Esophagus squamous epithelium (tissue), 5 donors: ENCODE measurements around the gene NTSR2. TPM values are rescaled to one million over a fixed set of nuclear protein-coding genes. Genes with fewer than 3 reads are reported as not detected.

Experiments used
- DNase-seq: peaks from one replicate; lab custom pipeline; 2025; lab: John Stamatoyannopoulos, UW
- H3K27ac ChIP-seq, 4 donors: fragments of 200-600 bp; sonication (generic); one replicate each; pipeline ENCODE4 v1.5.1; 2016 to 2019; ENCODE audit warnings: mild to moderate bottlenecking in 1 of 4
- H3K27me3 ChIP-seq, 4 donors: fragments of 200-600 bp; sonication (generic); 1 replicate in 3 of 4; 2 replicates in 1 of 4; pipeline versions ENCODE4 v1.5.1 to v1.6.0; 2017 to 2021; ENCODE audit warnings: antibody characterized with exemption in 1 of 4
- H3K36me3 ChIP-seq, 3 donors: fragments of 200-600 bp; sonication (generic); one replicate each; pipeline ENCODE4 v1.5.1; 2016 to 2019
- H3K4me1 ChIP-seq, 3 donors: fragments of 200-600 bp; sonication (generic); one replicate each; pipeline ENCODE4 v1.5.1; 2017 to 2019
- H3K4me3 ChIP-seq, 4 donors: fragments of 200-600 bp; sonication (generic); 1 replicate in 3 of 4; 2 replicates in 1 of 4; pipeline ENCODE4 v1.5.1; 2016 to 2019; ENCODE audit warnings: mild to moderate bottlenecking in 2 of 4, moderate library complexity in 1 of 4
- H3K9me3 ChIP-seq, 3 donors: fragments of 200-600 bp; sonication (generic); one replicate each; pipeline ENCODE4 v1.5.1; 2016 to 2019
- POLR2A ChIP-seq, 4 donors: fragments of 450-650 bp; IDR thresholded peaks; one replicate each; pipeline ENCODE4 v1.6.1; 2017; ENCODE audit warnings: antibody characterized with exemption in 4 of 4, mild to moderate bottlenecking in 4 of 4, moderate library complexity in 3 of 4
- WGBS, 2 donors: methylation state at CpG; one replicate each; pipeline ENCODE4 v1.1.5; 2018; 5-methylcytosine and 5-hydroxymethylcytosine counted together
- intact Hi-C: fragments of 100-400 bp; cut with DNase I; formaldehyde crosslinking; loops from one replicate; pipeline ENCODE4 v1.15.0; 2022
- total RNA-seq, 4 donors: library from RNA; depleted of rRNA; stranded (reverse); fragments of >200 nt; gene quantifications; one replicate each; pipeline ENCODE4 v1.1.0, GENCODE V29; 2016
- TF ChIP-seq, protein P1 (sequence below), 6 experiments: fragments of 450-650 bp in 4 of 6; fragments of 200-600 bp in 2 of 6; sonication (generic) in 2 of 6; IDR thresholded peaks; one replicate each; pipeline ENCODE4 v1.5.1; 2016 to 2019; ENCODE audit warnings: antibody characterized with exemption in 6 of 6, mild to moderate bottlenecking in 4 of 6, moderate library complexity in 4 of 6
- donor health status: DM: yes; HTN: yes; CAD: no.

The NTSR2 gene
- total RNA-seq, 4 donors from 2014 or later = not detected

DNA sequence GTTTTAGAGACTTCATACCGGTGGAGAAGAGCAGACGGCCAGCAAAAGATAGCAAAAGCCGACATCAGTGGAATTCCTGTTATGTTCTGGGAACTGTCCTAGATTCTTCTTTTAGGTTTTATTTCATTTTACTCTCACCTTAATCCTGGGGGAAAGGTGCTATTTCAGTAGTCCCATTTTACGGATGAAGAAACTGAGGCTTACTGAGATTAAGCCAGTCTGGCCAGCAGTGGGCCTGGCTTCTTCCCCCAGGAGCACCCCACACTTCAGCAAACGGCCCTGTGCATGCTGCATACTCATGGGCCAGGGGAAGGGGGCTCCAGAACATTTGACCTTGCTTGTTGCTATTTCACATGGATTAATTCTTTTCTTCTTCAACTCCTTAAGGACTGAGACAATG, 56.7 kb downstream of the NTSR2 start:
- DNase-seq = no peak

DNA sequence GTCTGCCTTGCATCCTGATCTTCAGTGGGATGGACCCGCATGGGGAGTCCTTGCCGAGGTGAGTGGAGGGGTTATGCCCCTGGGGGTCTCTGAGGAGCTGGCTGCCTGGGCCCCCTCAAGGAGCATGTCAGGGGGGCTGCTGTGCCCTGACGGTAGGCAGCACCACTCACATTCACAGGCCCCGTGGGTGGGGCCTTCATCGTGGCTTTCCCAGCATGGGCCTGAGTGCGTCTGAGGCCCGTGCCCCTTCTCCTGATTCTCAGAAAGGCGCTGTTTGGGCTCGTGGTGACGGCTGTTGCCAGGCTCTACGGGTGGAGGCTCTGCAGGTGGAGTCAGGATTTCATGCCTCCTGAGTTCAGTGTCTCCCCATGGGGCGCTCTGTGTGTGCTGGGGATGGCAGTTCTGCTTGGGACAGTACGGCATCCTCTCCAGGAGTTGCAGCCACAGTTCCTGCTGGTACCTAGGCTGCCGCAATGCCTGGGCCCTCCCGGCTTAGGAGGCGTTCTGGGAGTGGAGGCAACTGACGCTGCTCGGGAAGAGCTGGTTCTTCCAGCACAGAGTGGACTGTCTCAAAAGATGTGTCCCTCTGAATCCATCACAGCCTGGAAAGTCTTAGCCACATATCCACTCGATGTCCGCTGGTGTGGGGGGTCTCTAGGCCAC, 57.3 kb downstream of the NTSR2 start:
- no peaks in the 10 kb centered on the region for H3K9me3 ChIP-seq
- TF ChIP-seq POLR2A (IDR thresholded peaks at IDR 0.05) = no peak
- TF ChIP-seq, protein P1, sequence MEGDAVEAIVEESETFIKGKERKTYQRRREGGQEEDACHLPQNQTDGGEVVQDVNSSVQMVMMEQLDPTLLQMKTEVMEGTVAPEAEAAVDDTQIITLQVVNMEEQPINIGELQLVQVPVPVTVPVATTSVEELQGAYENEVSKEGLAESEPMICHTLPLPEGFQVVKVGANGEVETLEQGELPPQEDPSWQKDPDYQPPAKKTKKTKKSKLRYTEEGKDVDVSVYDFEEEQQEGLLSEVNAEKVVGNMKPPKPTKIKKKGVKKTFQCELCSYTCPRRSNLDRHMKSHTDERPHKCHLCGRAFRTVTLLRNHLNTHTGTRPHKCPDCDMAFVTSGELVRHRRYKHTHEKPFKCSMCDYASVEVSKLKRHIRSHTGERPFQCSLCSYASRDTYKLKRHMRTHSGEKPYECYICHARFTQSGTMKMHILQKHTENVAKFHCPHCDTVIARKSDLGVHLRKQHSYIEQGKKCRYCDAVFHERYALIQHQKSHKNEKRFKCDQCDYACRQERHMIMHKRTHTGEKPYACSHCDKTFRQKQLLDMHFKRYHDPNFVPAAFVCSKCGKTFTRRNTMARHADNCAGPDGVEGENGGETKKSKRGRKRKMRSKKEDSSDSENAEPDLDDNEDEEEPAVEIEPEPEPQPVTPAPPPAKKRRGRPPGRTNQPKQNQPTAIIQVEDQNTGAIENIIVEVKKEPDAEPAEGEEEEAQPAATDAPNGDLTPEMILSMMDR (IDR thresholded peaks at IDR 0.05) = no peak
- WGBS, 2 donors = 82 to 93% methylated on average over 2 to 9 of the region's 20 CpGs

More for the DNA sequence above, 56.7 kb downstream of the NTSR2 start:
- WGBS, 2 donors = 66 to 79% methylated on average over 5 of the region's 5 CpGs
- no peaks in the 10 kb centered on the region for H3K9me3 ChIP-seq
- no peaks in the 10 kb centered on the region for H3K36me3 ChIP-seq
- intact Hi-C loops = no loop called here
- no peak overlapping the region for H3K4me3 ChIP-seq
- TF ChIP-seq POLR2A (IDR thresholded peaks at IDR 0.05) = no peak
- TF ChIP-seq, protein P1 (IDR thresholded peaks at IDR 0.05) = no peak
- no peak overlapping the region for H3K27ac ChIP-seq
- peaks cover 0 to 3% (median 0%) of the 10 kb centered on the region in 4 donors for H3K27me3 ChIP-seq
- H3K4me1 ChIP-seq = no peaks in the 10 kb centered on the region

DNA sequence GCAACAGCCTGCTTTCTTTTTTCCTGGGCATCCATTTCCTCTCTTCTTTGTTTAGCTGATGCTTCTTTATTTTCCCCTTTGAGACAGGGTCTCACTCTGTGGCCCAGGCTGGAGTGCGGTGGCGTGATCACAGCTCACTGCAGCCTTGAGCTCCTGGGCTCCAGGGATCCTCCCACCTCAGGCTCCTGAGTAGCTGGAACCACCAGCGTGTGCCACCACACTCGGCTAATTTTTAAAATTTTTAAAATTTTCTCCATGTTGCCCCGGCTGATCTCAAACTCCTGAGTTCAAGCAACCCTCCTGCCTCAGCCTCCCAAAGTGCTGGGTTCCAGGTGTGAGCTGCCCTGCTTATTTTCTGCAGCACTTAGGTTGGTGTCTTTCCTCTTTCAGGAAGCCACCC, 58.7 kb downstream of the NTSR2 start:
- Histone ChIP-seq H3K4me3 (no peak overlapping the region), H3K36me3 (no peaks in the 10 kb centered on the region), H3K27ac (no peak overlapping the region), H3K4me1 (no peaks in the 10 kb centered on the region), H3K9me3 (no peaks in the 10 kb centered on the region), H3K27me3 (peaks cover 0 to 3% (median 0%) of the 10 kb centered on the region in 4 donors)
- intact Hi-C loops = no loop called here
- TF ChIP-seq, protein P1 (IDR thresholded peaks at IDR 0.05) = no peak
- no peak for TF ChIP-seq POLR2A (IDR thresholded peaks at IDR 0.05)
- WGBS, 2 donors = 87% methylated on average over 5 of the region's 5 CpGs; no CpG with 5 or more reads in 1 of the 2 donors
- DNase-seq = no peak

More for the DNA sequence above, 57.3 kb downstream of the NTSR2 start:
- no peak for DNase-seq
- intact Hi-C loops = no loop called here
- Histone ChIP-seq H3K27ac (no peak overlapping the region), H3K4me1 (no peaks in the 10 kb centered on the region), H3K27me3 (peaks cover 0 to 3% (median 0%) of the 10 kb centered on the region in 4 donors), H3K36me3 (no peaks in the 10 kb centered on the region), H3K4me3 (no peak overlapping the region)

DNA sequence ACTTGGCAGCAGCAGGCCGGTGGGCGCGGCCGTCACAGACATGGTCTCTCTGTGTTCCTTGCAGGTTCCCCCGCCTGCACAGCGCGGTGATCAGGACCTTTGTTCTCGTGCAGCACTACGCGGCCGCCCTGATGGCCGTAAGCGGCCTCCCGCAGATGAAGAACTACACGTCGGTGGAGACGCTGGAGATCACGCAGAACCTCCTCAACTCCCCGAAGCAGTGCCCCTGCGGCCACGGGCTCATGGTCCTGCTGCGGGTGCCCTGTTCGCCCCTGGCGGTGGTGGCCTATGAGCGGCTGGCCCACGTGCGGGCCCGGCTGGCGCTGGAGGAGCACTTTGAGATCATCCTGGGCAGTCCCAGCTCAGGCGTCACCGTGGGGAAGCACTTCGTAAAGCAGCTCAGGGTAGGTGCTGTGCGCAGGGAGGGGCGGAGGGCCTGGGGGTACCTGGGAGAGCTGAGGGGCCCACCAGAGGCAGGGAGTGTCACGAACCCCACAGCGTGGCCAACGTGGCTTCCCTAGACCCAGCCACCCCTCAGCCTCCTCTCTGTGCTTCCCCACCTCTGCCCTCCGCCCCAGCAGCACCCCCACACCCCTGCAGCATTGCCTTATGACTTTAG, 59.3 kb downstream of the NTSR2 start:
- DNase-seq = no peak

More for the DNA sequence above, 59.3 kb downstream of the NTSR2 start:
- TF ChIP-seq, protein P1 (IDR thresholded peaks at IDR 0.05) = no peak
- TF ChIP-seq POLR2A (IDR thresholded peaks at IDR 0.05) = no peak
- Histone ChIP-seq H3K4me1 (no peaks in the 10 kb centered on the region), H3K36me3 (no peaks in the 10 kb centered on the region), H3K27me3 (peaks cover 0 to 3% (median 0%) of the 10 kb centered on the region in 4 donors), H3K9me3 (no peaks in the 10 kb centered on the region), H3K4me3 (no peak overlapping the region), H3K27ac (no peak overlapping the region)
- intact Hi-C loops = no loop called here
- WGBS, 2 donors = 89 to 91% methylated on average over 20 to 25 of the region's 38 CpGs

Other genes with a start within 250 kb of the NTSR2 start
- gene E2F6, start 204.0 kb downstream of the NTSR2 start, total RNA-seq = 10 to 100 TPM in 2 of 4 donors, 1 to 10 TPM in 2; 3.6 to 14.5 (median 9.9) TPM
- 1 to 10 TPM in 1 of 4 donors, under 1 TPM in 3; 0.08 to 1.7 (median 0.51) TPM for gene GREB1, start 136.2 kb downstream of the NTSR2 start, total RNA-seq
- gene LPIN1, start 76.4 kb upstream of the NTSR2 start, total RNA-seq = 10 to 100 TPM; 16.9 to 80.9 (median 39.7) TPM